D341Med (cell line): ENCODE data around the gene SGSM2.

Experiments
- DNase-seq: peaks from one replicate; pipeline ENCODE4 v3.0.0; 2012; ENCODE audit warnings: low spot score

The SGSM2 gene

DNA sequence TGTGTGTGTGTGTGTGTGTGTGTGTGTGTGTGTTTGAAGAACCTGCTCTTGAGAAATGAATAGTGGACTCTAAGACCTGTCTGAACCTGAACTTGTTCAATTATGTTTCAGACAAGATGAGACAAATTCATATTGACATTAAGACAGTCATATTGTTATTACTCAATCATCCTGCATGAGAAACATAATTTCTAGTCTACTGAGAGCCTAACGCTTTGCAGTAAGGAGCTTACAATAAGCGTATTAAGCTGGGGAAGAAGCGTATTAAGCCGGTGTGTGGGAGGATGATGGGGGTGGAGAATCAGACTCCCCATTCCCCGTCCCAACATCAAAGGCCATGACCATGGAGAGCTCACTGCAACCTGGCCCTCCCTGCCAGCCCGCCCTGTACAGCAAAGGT lies 86.0 kb downstream of the SGSM2 start:
- peak; percentile 67 for DNase-seq

DNA sequence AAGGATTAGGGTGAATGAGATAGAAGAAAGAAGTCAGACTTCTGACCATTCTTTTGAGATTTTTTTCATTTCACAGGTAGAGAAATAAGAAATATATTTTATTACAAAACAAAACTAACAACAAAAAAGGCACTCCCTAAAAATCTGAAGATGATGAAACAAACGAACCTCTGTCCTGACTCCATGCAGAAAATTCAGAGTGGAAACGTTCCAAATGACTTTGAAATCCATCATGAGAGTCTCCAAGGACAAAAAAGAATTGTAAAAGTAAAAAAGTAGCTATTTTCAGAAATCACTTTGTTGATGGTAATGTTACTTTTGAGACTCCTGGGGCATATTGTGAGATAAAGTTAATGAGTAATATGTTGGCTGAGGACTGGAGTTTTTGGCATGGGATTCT lies 89.9 kb downstream of the SGSM2 start:
- DNase-seq: no peak

DNA sequence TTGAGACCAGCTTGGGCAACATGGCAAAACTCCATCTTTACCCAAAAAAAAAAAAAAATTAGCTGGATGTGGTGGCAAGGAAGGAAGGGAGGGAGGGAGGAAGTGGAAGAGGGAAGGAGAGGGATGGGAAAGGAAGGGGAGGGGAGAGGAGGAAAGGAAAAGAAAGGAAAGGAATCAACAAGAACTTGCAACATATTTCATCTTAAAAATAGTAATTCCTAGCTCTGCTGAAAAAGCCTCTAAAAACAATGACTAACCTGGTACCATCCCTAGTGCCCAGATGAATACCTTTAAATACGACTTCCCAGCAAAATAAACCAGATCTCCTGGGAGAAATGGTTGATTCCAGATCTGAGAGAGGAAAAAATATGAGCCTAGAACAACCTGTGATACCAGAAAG lies 90.6 kb downstream of the SGSM2 start:
- no peak for DNase-seq
